ENCODE data around the gene DVL2. TPM values are rescaled to one million over a fixed set of nuclear protein-coding genes. Genes with fewer than 3 reads are reported as not detected.

Gene DVL2
- total and polyA plus RNA-seq, 8 donors, result 12.1 to 114 (median 17.4) TPM

GRCh38 chr17:7281953-7282751 lies 47.8 kb upstream of the DVL2 start:
- H3K36me3 ChIP-seq, result peaks cover 0 to 21% (median 4%) of the 10 kb centered on the region in 4 donors
- peaks cover 0 to 39% (median 16%) of the 10 kb centered on the region in 3 donors for H3K27me3 ChIP-seq
- peak overlapping the region; percentile 40 to 92 (median 83) for H3K27ac ChIP-seq
- no peaks in the 10 kb centered on the region for H3K9me3 ChIP-seq
- TF ChIP-seq EP300 (IDR thresholded peaks at IDR 0.05) (no peak), POLR2AphosphoS5 (IDR thresholded peaks at IDR 0.05) (no peak), POLR2A (IDR thresholded peaks at IDR 0.05) (no peak)
- TF ChIP-seq, protein P1, sequence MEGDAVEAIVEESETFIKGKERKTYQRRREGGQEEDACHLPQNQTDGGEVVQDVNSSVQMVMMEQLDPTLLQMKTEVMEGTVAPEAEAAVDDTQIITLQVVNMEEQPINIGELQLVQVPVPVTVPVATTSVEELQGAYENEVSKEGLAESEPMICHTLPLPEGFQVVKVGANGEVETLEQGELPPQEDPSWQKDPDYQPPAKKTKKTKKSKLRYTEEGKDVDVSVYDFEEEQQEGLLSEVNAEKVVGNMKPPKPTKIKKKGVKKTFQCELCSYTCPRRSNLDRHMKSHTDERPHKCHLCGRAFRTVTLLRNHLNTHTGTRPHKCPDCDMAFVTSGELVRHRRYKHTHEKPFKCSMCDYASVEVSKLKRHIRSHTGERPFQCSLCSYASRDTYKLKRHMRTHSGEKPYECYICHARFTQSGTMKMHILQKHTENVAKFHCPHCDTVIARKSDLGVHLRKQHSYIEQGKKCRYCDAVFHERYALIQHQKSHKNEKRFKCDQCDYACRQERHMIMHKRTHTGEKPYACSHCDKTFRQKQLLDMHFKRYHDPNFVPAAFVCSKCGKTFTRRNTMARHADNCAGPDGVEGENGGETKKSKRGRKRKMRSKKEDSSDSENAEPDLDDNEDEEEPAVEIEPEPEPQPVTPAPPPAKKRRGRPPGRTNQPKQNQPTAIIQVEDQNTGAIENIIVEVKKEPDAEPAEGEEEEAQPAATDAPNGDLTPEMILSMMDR (IDR thresholded peaks at IDR 0.05), result no peak
- peak overlapping the region; percentile 43 to 60 (median 54) for H3K4me3 ChIP-seq
- DNase-seq, result peak in 1 of 2 donors; percentile 67
- peaks cover 20 to 43% (median 35%) of the 10 kb centered on the region in 4 donors for H3K4me1 ChIP-seq
- WGBS, 5 donors, result 3 to 12% (median 5%) methylated on average over 31 to 43 of the region's 43 CpGs
- intact Hi-C loops (cut with DNase I; ENCODE audit: low total_unique reads), result no loop called here

- peak in 2 of 3 donors; percentile 2 to 73 for TF ChIP-seq POLR2AphosphoS5 (IDR thresholded peaks at IDR 0.05)
- TF ChIP-seq, protein P1 (IDR thresholded peaks at IDR 0.05), result no peak
- no peak for TF ChIP-seq POLR2A (IDR thresholded peaks at IDR 0.05)
- TF ChIP-seq EP300 (IDR thresholded peaks at IDR 0.05), result peak; percentile 59
- peak within 1 kb of the TSS; percentile 43 to 60 (median 54) for H3K4me3 ChIP-seq
- no peaks in the 10 kb centered on the region for H3K9me3 ChIP-seq
- peaks cover 20 to 43% (median 35%) of the 10 kb centered on the region in 4 donors for H3K4me1 ChIP-seq
- H3K36me3 ChIP-seq, result peaks cover 0 to 21% (median 4%) of the 10 kb centered on the region in 4 donors
- peak within 1 kb of the TSS; percentile 48 to 92 (median 83) for H3K27ac ChIP-seq
- DNase-seq, result peak; percentile 96 to 97
- H3K27me3 ChIP-seq, result peaks cover 0 to 35% (median 16%) of the 10 kb centered on the region in 3 donors
- WGBS, 5 donors, result 0 to 1% (median 1%) methylated on average over 42 to 71 of the region's 71 CpGs
- intact Hi-C loops (cut with DNase I; ENCODE audit: low total_unique reads), result no loop called here
Observed at GRCh38 chr17:7281074-7281952, 47.0 kb upstream of the DVL2 start, which contains the start of gene SLC2A4. SLC2A4 (plus strand) TSS chr17:7281718; CDS start chr17:7281935, 217 bp downstream.

- Histone ChIP-seq H3K4me3 (peak overlapping the region; percentile 43 to 60 (median 54)), H3K4me1 (peaks cover 20 to 43% (median 35%) of the 10 kb centered on the region in 4 donors), H3K27ac (peak overlapping the region; percentile 48 to 92 (median 83)), H3K36me3 (peaks cover 0 to 17% (median 3%) of the 10 kb centered on the region in 4 donors), H3K27me3 (peaks cover 0 to 35% (median 16%) of the 10 kb centered on the region in 3 donors), H3K9me3 (no peaks in the 10 kb centered on the region)
- WGBS, 5 donors, result 0 to 1% (median 0%) methylated on average over 28 to 29 of the region's 29 CpGs
- intact Hi-C loops (cut with DNase I; ENCODE audit: low total_unique reads), result no loop called here
- peak; percentile 87 to 94 for DNase-seq
- TF ChIP-seq EP300 (IDR thresholded peaks at IDR 0.05) (no peak), POLR2AphosphoS5 (IDR thresholded peaks at IDR 0.05) (peak in 1 of 3 donors; percentile 29), POLR2A (IDR thresholded peaks at IDR 0.05) (no peak)
- TF ChIP-seq, protein P1 (IDR thresholded peaks at IDR 0.05), result peak in 5 of 7 experiments; percentile 88 to 97 (median 94)
Observed at GRCh38 chr17:7280519-7281073, 46.3 kb upstream of the DVL2 start.

Measured in stomach (tissue), 9 donors.